ENCODE results near the gene HOTAIR. TPM values are rescaled to one million over a fixed set of nuclear protein-coding genes. Genes with fewer than 3 reads are reported as not detected.

The HOTAIR gene
- total RNA-seq, 1 experiment from 2014 or later = 7.9 TPM

DNA sequence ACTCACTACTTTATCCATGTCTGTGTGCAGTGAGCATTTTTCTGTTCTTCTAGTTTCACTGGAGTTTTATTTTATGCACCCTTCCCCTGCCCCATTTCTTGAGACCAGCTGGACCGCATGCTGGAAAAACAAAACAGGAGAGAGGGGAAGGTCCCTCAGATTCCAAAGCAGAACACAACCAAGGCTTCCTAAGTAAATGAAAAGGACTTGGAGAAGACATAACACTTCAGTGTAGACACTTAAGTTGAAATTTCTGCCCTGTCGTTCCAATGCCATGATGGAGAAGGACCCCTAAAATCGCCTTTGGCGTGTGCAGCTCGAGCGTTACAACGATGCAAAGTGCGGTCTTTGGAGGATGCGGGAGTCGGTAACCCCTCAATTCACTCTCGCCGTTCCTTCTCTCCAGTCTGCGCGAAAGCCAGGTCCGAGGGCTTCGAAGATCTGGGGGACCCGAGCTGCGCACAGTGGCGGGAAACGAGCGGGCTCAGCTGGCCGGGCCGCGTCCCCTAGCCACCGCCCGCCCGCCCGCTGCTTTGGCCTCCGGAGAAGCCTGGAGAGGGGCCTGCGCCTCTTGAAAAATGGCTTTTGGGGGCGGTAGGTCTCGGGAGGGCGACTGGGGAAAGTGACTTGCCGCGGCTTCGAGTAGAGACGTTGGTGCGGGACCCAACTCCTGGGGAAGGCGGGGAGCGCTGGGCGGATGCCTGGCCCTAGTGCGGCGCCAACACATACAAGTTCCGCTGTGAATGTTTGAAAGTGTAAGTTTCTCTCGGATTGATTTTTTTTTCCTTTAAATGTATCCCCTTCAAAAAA lies 47.3 kb downstream of the HOTAIR start:
- BruUV-seq (replicated peaks) = no TSS peak
- H3K36me3 ChIP-seq (ENCODE audit: low read depth) = no peaks in the 10 kb centered on the region
- no peak for DNase-seq
- no peak overlapping the region for H3K4me3 ChIP-seq
- H3K27me3 ChIP-seq (ENCODE audit: insufficient read depth, low read depth) = no peaks in the 10 kb centered on the region
- no peaks in the 10 kb centered on the region for H3K79me2 ChIP-seq (ENCODE audit: low read depth)
- H3K9me2 ChIP-seq (ENCODE audit: insufficient read depth) = no peaks in the 10 kb centered on the region
- TF ChIP-seq, protein P1, sequence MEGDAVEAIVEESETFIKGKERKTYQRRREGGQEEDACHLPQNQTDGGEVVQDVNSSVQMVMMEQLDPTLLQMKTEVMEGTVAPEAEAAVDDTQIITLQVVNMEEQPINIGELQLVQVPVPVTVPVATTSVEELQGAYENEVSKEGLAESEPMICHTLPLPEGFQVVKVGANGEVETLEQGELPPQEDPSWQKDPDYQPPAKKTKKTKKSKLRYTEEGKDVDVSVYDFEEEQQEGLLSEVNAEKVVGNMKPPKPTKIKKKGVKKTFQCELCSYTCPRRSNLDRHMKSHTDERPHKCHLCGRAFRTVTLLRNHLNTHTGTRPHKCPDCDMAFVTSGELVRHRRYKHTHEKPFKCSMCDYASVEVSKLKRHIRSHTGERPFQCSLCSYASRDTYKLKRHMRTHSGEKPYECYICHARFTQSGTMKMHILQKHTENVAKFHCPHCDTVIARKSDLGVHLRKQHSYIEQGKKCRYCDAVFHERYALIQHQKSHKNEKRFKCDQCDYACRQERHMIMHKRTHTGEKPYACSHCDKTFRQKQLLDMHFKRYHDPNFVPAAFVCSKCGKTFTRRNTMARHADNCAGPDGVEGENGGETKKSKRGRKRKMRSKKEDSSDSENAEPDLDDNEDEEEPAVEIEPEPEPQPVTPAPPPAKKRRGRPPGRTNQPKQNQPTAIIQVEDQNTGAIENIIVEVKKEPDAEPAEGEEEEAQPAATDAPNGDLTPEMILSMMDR (conservative IDR thresholded peaks at IDR 0.05) = no peak
- TF ChIP-seq EZH2 (IDR thresholded peaks at IDR 0.05; ENCODE audit: low read depth) = no peak
- no peak overlapping the region for H3K4me2 ChIP-seq
- CTCF ChIA-PET = no interaction called here
- H3F3A ChIP-seq (ENCODE audit: insufficient read depth, low read depth) = no peaks in the 10 kb centered on the region
- no peak overlapping the region for H3K27ac ChIP-seq
- intact Hi-C loops (cut with micrococcal nuclease; ENCODE audit: unreplicated experiment) = no loop called here
- POLR2A ChIA-PET (ENCODE audit: unreplicated experiment) = no interaction called here
- no peaks in the 10 kb centered on the region for H3K9me3 ChIP-seq (ENCODE audit: insufficient read depth, low read depth)
- no peaks in the 10 kb centered on the region for H4K20me1 ChIP-seq (ENCODE audit: insufficient read depth)
- H2AFZ ChIP-seq = no peak overlapping the region
- no peaks in the 10 kb centered on the region for H3K4me1 ChIP-seq (replicated peaks; ENCODE audit: insufficient read depth)

DNA sequence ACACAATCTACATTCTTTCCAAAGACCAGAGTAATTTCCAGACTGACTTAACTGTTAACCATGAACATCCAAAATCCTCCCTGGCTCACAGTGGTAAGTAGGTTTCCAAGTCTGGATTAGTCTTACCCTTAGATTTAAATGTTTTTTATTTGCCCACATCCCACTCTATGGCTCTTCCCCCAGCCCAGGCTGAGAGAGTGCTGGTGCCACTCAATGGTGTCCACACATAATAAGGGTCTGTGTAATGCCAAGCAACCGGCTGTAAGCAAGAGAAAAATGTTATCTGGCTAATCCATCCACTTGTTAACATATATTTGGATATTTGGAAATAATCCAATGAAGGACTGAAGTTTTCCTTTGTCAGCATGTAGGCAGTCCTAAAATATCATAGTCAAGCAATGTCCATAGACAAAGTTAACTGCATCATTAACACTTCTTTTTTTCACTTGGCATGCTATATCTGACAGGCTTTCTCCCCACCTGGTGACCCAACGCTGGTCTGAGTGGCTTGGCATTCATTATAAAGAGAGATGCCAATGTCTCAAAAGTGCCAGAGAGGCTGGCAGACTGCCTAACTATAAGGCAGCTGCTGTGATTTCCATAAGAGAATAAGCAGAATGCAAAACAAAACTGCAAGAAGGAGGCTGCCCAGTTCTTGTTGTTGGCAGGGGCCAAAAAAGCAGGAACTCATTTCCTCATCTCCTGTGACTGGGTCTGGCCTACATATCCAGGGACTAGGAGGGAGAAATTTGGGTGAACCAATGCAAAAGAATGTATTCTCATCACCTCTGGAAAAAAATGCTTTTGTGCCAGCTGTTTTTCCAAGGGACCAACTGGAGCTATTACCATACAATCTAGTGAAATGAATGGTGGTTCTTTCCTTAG lies 50.0 kb downstream of the HOTAIR start:
- ChIA-PET POLR2A (ENCODE audit: unreplicated experiment) (interaction anchor here (0.7 kb wide), 1 partner anchor 78 kb away, joined by 3 read pairs; no protein-coding TSS in a partner anchor), CTCF (no interaction called here)

More for the DNA sequence above, 50.0 kb downstream of the HOTAIR start:
- no peak for DNase-seq
- Histone ChIP-seq H3K4me2 (no peak overlapping the region), H3K9me2 (ENCODE audit: insufficient read depth) (no peaks in the 10 kb centered on the region), H3K9me3 (ENCODE audit: insufficient read depth, low read depth) (no peaks in the 10 kb centered on the region), H3K4me1 (replicated peaks; ENCODE audit: insufficient read depth) (no peaks in the 10 kb centered on the region), H2AFZ (no peak overlapping the region), H3K36me3 (ENCODE audit: low read depth) (no peaks in the 10 kb centered on the region), H3K79me2 (ENCODE audit: low read depth) (no peaks in the 10 kb centered on the region), H3K27me3 (ENCODE audit: insufficient read depth, low read depth) (no peaks in the 10 kb centered on the region), H3K4me3 (no peak overlapping the region), H4K20me1 (ENCODE audit: insufficient read depth) (no peaks in the 10 kb centered on the region), H3K27ac (no peak overlapping the region), H3F3A (ENCODE audit: insufficient read depth, low read depth) (no peaks in the 10 kb centered on the region)
- TF ChIP-seq, protein P1 (conservative IDR thresholded peaks at IDR 0.05) = no peak
- TF ChIP-seq EZH2 (IDR thresholded peaks at IDR 0.05; ENCODE audit: low read depth) = no peak
- intact Hi-C loops (cut with micrococcal nuclease; ENCODE audit: unreplicated experiment) = loop anchor here (5.0 kb wide), 1 partner anchor 37 kb away; no protein-coding TSS in a partner anchor
- no TSS peak for BruUV-seq (replicated peaks)

All from PC-9 (cell line).